HG03025 (cell line): Measurements from ENCODE around the gene DNAJC17.
A peak's percentile ranks its signal among the peaks of the same experiment; 100 is the strongest.

ENCODE experiments used
- ATAC-seq: cut with Tn5 transposase; IDR thresholded peaks from one replicate; pipeline ENCODE4 v1.9.1; 2021; ENCODE audit warnings: mild to moderate bottlenecking, moderate library complexity; ENCODE audit not compliant: unreplicated experiment, low FRiP score

Gene DNAJC17

GRCh38 chr15:40768521-40769273 is 38.6 kb downstream of the DNAJC17 start:
- no peak for ATAC-seq

DNA sequence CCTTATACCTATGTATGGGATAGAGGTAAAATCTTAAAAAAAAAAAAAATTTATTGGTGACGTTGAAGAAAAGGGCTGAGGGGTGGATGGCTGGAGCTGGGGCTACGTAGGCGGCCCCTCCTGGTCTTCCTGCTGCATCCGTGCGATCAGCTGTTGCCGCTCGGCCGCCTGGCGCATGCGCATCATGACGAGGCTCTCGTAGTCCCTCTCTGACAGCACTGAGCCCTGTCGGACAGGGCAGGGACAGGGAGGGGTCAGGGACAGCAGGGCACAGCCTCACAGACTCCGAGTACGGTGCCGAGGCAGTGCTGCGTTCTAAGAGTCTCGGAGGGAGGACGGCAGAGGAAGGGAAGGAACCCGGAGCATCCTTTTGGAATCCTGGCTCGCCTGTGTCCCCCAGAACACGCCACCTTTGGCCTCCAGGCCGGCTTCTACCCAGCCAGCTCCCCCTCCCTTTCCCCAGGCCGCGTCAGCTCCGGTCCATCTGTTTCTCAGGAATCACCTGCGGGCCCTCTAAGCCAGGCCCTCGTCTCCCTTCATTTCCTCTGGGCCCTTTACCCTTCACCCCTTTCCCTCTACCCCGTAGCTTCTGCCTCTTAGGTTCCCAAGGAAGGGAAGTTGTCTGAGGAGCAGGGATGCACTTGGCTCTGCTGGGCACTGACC is 39.3 kb downstream of the DNAJC17 start:
- no peak for ATAC-seq

DNA sequence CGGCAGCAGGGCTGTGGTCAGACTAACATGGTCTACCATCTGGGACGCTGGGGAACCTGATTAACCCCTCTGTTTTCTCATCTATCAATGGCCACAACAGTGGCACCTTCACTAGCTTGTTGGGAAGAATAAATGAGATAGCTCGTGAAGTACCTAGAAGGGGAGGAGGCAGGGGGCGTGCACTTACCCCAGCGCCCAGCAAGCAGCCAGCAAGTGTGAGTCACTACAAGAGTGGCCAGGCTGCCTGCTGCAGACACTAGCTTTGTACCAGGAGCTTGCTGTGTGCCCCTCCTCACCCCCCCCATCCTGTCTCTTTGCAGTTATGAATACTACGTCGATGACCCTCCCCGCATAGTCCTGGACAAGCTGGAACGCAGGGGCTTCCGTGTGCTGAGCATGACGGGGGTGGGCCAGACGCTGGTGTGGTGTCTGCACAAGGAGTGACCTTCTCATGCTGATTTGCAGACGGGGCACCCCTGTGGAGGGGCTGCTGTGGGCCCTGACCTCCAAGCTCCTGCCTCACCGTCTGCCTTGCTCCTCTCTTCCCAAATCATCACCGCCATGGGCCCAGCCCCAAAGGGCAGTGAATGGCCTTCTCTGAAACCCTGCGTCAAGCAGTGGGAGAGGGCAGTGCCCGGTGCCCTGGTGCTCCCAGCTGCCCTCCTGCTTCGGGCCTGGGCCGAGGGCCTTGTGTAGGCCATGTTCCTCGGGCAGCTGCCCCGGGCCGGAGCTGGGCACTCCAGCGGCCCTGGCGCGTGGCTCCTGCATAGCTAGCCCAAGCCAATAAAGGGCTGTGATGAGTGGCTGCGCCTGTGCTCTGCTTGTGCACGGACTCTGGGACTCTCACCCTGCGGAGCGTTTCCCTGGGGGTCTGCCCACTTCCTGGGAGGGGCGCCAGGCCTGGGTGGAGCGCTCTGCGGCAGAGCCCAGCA is 40.1 kb downstream of the DNAJC17 start:
- no peak for ATAC-seq

DNA sequence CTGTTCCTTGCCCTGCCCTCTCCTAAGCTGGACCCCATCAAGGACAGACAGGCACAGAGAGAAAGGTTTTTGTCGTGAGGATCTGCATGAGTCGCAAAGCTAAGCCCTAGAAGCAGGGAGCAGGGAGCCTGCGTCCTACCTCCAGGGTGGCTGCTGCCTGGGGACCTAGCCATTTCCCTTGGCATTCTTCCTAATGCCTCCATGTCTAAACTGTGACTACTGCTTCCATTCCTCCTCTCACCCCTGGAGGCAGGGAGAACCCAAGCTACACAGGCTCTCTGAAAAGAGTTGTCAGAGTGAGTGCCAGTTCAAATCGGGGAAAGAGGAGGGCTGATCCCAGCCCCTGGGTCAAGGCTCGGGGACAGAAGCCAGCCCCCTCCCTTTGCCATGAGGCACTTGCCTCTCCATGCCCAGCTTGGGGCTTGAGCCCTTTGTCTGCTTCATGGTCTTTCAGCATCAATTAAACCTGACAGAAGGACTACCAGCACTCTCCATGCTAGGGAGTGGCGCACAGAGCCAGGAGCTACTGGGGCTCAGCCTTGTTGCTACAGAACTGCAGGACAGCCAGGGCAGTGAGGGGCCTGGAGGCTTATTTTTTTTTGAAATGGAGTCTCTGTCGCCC is 41.0 kb downstream of the DNAJC17 start:
- ATAC-seq = no peak

DNA sequence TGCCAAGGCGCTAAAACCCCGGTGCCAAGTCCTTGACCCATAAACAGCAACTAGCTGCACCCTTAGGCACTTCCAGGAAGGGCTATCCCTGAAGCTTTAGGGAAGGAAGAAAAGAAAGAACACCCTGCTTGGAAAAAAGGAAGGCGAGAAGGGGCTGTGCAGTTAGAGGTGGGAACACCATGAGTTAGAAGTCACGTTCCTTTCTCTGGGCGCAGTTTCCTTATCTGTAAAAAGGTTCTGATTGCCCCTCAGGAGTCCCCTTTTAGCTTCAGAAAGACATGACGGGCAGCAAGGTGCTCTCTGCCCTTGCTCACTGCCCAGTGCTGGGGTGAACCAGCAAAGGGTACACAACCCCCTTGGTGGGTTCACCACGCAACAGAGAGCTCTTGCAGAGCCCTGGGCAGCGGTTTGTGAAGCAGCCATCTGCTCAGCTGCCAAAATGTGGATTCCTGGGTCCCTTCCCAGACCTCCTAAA is 42.6 kb downstream of the DNAJC17 start:
- ATAC-seq = no peak

- ATAC-seq = peak; percentile 46
Measured at GRCh38 chr15:40763801-40764628, 43.3 kb downstream of the DNAJC17 start, which contains the start of gene GCHFR. Gene GCHFR, plus strand, starts transcription at chr15:40764068. Its CDS starts 113 bp downstream, at chr15:40764181.

- ATAC-seq = no peak
Measured at GRCh38 chr15:40762919-40763800, 44.1 kb downstream of the DNAJC17 start.

- ATAC-seq = no peak
Measured at GRCh38 chr15:40759961-40760360, 47.3 kb downstream of the DNAJC17 start.

- ATAC-seq = no peak
Measured at GRCh38 chr15:40756938-40757337, 50.3 kb downstream of the DNAJC17 start.

- no peak for ATAC-seq
Measured at GRCh38 chr15:40755812-40756208, 51.5 kb downstream of the DNAJC17 start.

DNA sequence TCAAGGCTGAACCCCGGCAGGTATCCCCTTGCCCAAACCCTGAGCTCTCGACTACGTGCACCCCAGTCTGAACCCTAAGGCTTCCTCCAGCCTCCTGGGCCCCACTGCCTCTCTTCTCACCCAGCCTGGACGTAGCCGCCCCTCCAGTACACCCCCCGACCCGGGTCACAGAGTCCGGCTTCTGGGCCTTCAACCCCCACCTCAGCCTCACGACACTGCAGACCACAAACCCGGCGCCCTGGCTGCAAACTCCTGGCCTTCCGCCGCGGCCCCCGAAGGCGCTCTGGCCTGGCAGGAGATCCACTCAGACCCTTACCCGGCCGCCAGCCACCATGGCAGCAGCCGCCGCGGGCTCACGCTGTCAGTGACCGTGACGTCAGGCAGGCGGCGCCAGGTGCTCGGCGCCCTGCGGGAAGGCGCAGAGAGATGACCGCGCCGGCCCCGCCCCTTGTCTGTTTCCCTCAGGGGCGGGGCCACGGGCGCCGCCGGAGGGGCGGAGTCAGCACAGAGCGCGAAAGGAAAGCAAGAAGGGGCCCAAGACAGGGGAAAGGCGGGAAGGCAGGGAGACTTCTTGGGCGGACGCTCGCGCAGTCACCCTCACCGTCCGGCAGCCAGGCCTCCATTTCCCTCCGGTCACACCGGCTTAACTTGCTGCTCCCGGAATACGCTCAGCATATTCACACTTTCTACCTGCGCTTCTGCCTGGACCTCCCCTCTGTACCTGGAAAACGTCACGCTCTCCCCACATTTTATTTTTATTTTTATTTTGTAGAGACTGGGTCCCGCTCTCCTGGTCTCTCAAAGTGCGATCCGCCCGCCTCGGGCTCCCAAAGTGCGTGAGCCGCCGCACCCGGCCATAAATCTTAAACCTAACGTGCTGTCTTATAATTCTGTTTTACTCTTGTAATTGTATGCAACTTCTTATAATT is 52.1 kb downstream of the DNAJC17 start, which contains the start of gene RMDN3:
RMDN3 (minus strand) TSS at position 372 of the 929 bp plus-strand sequence. CDS start 471 bp downstream, outside the sequence.
- peak; percentile 75 for ATAC-seq

DNA sequence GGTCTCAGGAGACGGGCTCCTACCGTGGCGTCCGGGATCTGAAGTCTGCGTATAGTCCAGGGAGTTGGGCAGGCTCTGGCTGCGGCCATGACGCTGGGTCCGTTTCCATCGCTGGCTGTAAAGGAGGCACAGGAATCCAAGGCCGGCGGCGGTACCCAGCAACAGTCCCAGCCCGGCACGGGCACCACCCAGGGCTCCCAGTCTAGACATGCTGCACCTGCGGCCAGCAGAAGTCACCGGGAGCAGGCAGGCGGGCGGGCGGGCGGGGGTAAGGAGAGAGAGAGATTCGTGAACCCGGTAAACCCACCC is 52.7 kb downstream of the DNAJC17 start:
- no peak for ATAC-seq

DNA sequence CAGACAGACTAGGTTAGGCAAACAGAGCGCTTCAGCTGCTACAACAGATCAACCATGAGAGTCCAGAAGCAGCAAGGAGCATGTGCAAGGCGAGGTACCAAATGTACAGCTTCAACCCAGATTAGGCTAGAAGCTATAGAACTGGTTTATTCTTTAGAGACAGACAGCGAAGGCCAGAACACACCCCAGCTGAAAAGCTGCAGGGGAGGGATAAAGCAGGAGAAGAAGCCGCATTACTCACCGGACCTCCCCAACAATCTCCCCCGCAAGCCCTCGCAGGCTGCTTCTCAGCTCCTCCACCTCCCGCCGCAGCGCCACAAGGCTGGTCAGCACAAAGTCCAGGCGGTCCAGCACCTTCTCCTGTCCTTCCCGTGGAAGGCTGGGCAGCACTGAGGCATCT is 55.5 kb downstream of the DNAJC17 start:
- no peak for ATAC-seq

DNA sequence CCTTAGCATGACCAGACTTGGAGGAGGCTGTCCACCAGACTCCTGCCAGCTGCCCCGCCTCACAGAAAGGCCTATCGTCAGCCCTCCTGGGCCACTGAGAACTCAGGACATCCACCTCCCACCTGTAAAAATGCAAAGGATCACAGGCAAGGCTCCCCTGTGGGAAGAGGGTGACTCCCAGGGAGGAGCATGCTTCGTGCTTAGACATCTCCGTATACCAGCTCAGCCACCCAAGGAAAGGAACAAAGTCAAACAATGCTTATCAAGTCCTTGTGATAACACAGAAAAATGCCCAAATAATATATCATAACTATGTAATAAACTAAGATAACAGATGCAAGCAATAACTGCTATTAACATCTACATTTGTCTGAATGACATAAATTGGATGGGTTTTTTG is 56.4 kb downstream of the DNAJC17 start:
- no peak for ATAC-seq

GRCh38 chr15:40749151-40749630 is 58.1 kb downstream of the DNAJC17 start:
- ATAC-seq = no peak

- no peak for ATAC-seq
Measured at GRCh38 chr15:40747685-40748631, 59.3 kb downstream of the DNAJC17 start.
